DMS114 treated with DMSO at 0.1 percent for 48 hours (cell line): Measurements from ENCODE around the gene NSFL1C.

Experiments
- DNase-seq: peaks from one replicate; lab custom pipeline; 2025; ENCODE audit not compliant: unreplicated experiment; lab: John Stamatoyannopoulos, UW

The NSFL1C gene

DNA sequence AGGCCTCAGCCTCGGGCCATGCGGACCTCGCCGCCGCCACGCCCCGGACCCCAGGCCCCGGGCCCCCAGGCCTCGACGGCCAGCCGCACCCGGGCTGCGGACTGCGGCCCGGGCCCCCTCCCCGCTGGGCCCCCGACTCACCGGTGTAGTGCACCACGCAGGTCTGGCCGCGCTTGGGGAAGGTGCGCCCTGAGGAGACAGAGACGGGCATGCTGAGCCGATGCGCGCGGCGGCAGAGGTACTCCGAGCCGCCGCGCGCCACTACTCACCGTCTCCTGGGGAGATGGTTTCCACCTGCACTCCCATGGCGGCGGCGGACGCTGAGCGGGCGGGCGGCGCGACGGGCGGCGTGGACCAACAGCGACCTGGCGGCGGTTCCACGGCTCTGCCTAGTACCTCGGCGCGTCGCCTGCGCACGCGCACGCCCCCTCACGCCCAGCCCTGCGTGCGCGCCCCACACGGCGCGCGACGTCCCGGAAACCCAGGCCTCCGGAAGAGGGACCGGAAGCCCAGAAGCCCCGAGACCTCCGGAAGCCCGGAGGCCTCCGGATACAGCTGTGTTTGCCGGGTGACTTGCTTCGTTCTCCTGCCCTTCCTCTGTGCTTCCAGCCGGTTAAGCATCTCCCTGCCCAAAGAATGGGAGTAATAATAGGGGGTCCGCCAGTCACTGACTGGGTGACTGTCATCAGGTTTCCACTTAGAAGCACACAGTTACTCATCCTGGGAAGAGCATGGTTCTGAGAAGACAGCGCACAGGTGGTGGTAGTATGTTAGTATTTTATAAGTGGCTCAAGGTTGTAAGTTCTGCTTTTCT is 73.7 kb downstream of the NSFL1C start, which contains the start of gene FKBP1A:
FKBP1A (minus strand) TSS at position 362 of the 814 bp plus-strand sequence; CDS start at position 306, 56 bp downstream.
- DNase-seq: peak; percentile 76

DNA sequence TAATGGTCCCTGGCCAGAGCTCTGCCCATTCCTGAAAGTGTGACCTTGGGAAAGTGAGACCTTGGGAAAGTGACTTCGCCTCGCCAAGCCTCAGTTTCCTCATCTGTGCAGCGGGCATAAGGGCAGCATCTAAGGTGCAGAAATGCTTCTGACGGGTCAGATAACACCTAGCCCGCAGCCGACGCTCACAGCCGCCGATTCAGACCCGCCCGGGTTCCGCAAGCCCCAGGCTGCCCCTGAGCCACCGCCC is 74.3 kb downstream of the NSFL1C start:
- no peak for DNase-seq
